ENCODE results near the gene OR8A1. TPM values are rescaled to one million over a fixed set of nuclear protein-coding genes. Genes with fewer than 3 reads are reported as not detected.

Gene OR8A1
- total and polyA plus RNA-seq, 2 donors from 2014 or later: not detected

- Histone ChIP-seq H3K27ac (ENCODE audit: low read depth in 2 of 2, low read length in 2 of 2) (no peak overlapping the region), H3K27me3 (ENCODE audit: control insufficient read depth, insufficient read depth, low read length) (no peaks in the 10 kb centered on the region), H3K9me3 (ENCODE audit: control insufficient read depth in 2 of 3, insufficient read depth in 1 of 3, low read length in 3 of 3) (no peaks in the 10 kb centered on the region), H3K36me3 (ENCODE audit: control insufficient read depth in 2 of 3, insufficient read depth in 3 of 3, low read length in 3 of 3) (no peaks in the 10 kb centered on the region), H3K4me3 (ENCODE audit: low read length in 3 of 3) (no peak overlapping the region), H3K4me1 (ENCODE audit: control insufficient read depth in 2 of 3, insufficient read depth in 2 of 3, low read depth in 1 of 3, low read length in 3 of 3) (no peaks in the 10 kb centered on the region), H3K9ac (ENCODE audit: low read length in 3 of 3) (no peak overlapping the region)
- peak in 3 of 5 donors; percentile 26 to 42 (median 37) for DNase-seq
- FAIRE-seq: no peak
- no peak for TF ChIP-seq CTCF (IDR thresholded peaks at IDR 0.05; ENCODE audit: borderline replicate concordance, extremely low read depth, insufficient read depth)
- intact Hi-C loops (cut with DNase I): no loop called here
Observed at GRCh38 chr11:124612567-124613246, 42.9 kb downstream of the OR8A1 start.

GRCh38 chr11:124618863-124619262 lies 49.1 kb downstream of the OR8A1 start:
- no peaks in the 10 kb centered on the region for H3K9me3 ChIP-seq (ENCODE audit: control insufficient read depth in 2 of 3, insufficient read depth in 1 of 3, low read length in 3 of 3)
- intact Hi-C loops (cut with DNase I): no loop called here
- H3K36me3 ChIP-seq (ENCODE audit: control insufficient read depth in 2 of 3, insufficient read depth in 3 of 3, low read length in 3 of 3): no peaks in the 10 kb centered on the region
- TF ChIP-seq CTCF (IDR thresholded peaks at IDR 0.05; ENCODE audit: borderline replicate concordance, extremely low read depth, insufficient read depth): no peak
- peaks cover 5 to 10% (median 7%) of the 10 kb centered on the region in 3 donors for H3K4me1 ChIP-seq (ENCODE audit: control insufficient read depth in 2 of 3, insufficient read depth in 2 of 3, low read depth in 1 of 3, low read length in 3 of 3)
- DNase-seq (no peak), FAIRE-seq (no peak)
- no peak overlapping the region for H3K9ac ChIP-seq (ENCODE audit: low read length in 3 of 3)
- no peak overlapping the region for H3K4me3 ChIP-seq (ENCODE audit: low read length in 3 of 3)
- H3K27me3 ChIP-seq (ENCODE audit: control insufficient read depth, insufficient read depth, low read length): no peaks in the 10 kb centered on the region
- no peak overlapping the region for H3K27ac ChIP-seq (ENCODE audit: low read depth in 2 of 2, low read length in 2 of 2)

Other genes starting within 250 kb of the OR8A1 start
- gene OR8D2, start 249.8 kb upstream of the OR8A1 start, total RNA-seq: not detected
- not detected for gene OR8D2, start 249.8 kb upstream of the OR8A1 start, polyA plus RNA-seq (ENCODE audit: insufficient read depth, low read depth, low replicate concordance)
- not detected for gene OR8B2, start 185.5 kb upstream of the OR8A1 start, total RNA-seq
- not detected for gene OR8B2, start 185.5 kb upstream of the OR8A1 start, polyA plus RNA-seq (ENCODE audit: insufficient read depth, low read depth, low replicate concordance)
- not detected for gene OR8B3, start 171.0 kb upstream of the OR8A1 start, total RNA-seq
- not detected for gene OR8B3, start 171.0 kb upstream of the OR8A1 start, polyA plus RNA-seq (ENCODE audit: insufficient read depth, low read depth, low replicate concordance)
- not detected for gene OR8B4, start 145.1 kb upstream of the OR8A1 start, total RNA-seq
- gene OR8B4, start 145.1 kb upstream of the OR8A1 start, polyA plus RNA-seq (ENCODE audit: insufficient read depth, low read depth, low replicate concordance): not detected
- gene OR8B8, start 124.3 kb upstream of the OR8A1 start, total RNA-seq: not detected
- not detected for gene OR8B8, start 124.3 kb upstream of the OR8A1 start, polyA plus RNA-seq (ENCODE audit: insufficient read depth, low read depth, low replicate concordance)
- gene OR8B12, start 26.3 kb upstream of the OR8A1 start, total RNA-seq: not detected
- gene OR8B12, start 26.3 kb upstream of the OR8A1 start, polyA plus RNA-seq (ENCODE audit: insufficient read depth, low read depth, low replicate concordance): not detected
- gene PANX3, start 41.4 kb downstream of the OR8A1 start, total RNA-seq: not detected
- gene PANX3, start 41.4 kb downstream of the OR8A1 start, polyA plus RNA-seq (ENCODE audit: insufficient read depth, low read depth, low replicate concordance): not detected
- gene TBRG1, start 52.9 kb downstream of the OR8A1 start, total RNA-seq: 35.6 TPM
- gene TBRG1, start 52.9 kb downstream of the OR8A1 start, polyA plus RNA-seq (ENCODE audit: insufficient read depth, low read depth, low replicate concordance): 23.3 TPM
- 59.7 TPM for gene SIAE, start 103.7 kb downstream of the OR8A1 start, total RNA-seq
- 53.2 TPM for gene SIAE, start 103.7 kb downstream of the OR8A1 start, polyA plus RNA-seq (ENCODE audit: insufficient read depth, low read depth, low replicate concordance)
- 10.7 TPM for gene SPA17, start 103.9 kb downstream of the OR8A1 start, total RNA-seq
- gene SPA17, start 103.9 kb downstream of the OR8A1 start, polyA plus RNA-seq (ENCODE audit: insufficient read depth, low read depth, low replicate concordance): 23.7 TPM
- 17.9 TPM for gene NRGN, start 169.9 kb downstream of the OR8A1 start, total RNA-seq
- 55.9 TPM for gene NRGN, start 169.9 kb downstream of the OR8A1 start, polyA plus RNA-seq (ENCODE audit: insufficient read depth, low read depth, low replicate concordance)
- gene VSIG2, start 182.3 kb downstream of the OR8A1 start, total RNA-seq: 3.9 TPM
- 11.7 TPM for gene VSIG2, start 182.3 kb downstream of the OR8A1 start, polyA plus RNA-seq (ENCODE audit: insufficient read depth, low read depth, low replicate concordance)
- 63.0 TPM for gene ESAM, start 192.3 kb downstream of the OR8A1 start, total RNA-seq
- 85.8 TPM for gene ESAM, start 192.3 kb downstream of the OR8A1 start, polyA plus RNA-seq (ENCODE audit: insufficient read depth, low read depth, low replicate concordance)
- gene MSANTD2, start 230.4 kb downstream of the OR8A1 start, total RNA-seq: 16.4 TPM
- 6.5 TPM for gene MSANTD2, start 230.4 kb downstream of the OR8A1 start, polyA plus RNA-seq (ENCODE audit: insufficient read depth, low read depth, low replicate concordance)